Activated CD4-positive, alpha-beta T cell treated with anti-CD3 and anti-CD28 coated beads, Interleukin-2, amount 10 ng/mL, durations not matched to agents 24 days and 14 days (primary cell): ENCODE data around the gene VDR. TPM values are rescaled to one million over a fixed set of nuclear protein-coding genes. Genes with fewer than 3 reads are reported as not detected.
A peak's percentile ranks its signal among the peaks of the same experiment; 100 is the strongest.

Experiments
- DNase-seq: peaks from one replicate; pipeline ENCODE4 v3.0.0; 2022
- H3K27ac Mint-ChIP-seq: one replicate; pipeline ENCODE4 v1.8.0; 2022; ENCODE audit warnings: mild to moderate bottlenecking, mixed read lengths
- H3K27me3 Mint-ChIP-seq: one replicate; pipeline ENCODE4 v1.8.0; 2022; ENCODE audit warnings: mixed read lengths
- H3K36me3 Mint-ChIP-seq: one replicate; pipeline ENCODE4 v1.8.0; 2022; ENCODE audit warnings: low read depth, mild to moderate bottlenecking, mixed read lengths
- H3K4me1 Mint-ChIP-seq: one replicate; pipeline ENCODE4 v1.8.0; 2021; ENCODE audit warnings: mixed read lengths
- H3K4me3 Mint-ChIP-seq: one replicate; pipeline ENCODE4 v1.8.0; 2022; ENCODE audit warnings: mild to moderate bottlenecking, moderate library complexity, mixed read lengths
- H3K9me3 Mint-ChIP-seq: one replicate; pipeline ENCODE4 v1.8.0; 2021; ENCODE audit warnings: mixed read lengths
- intact Hi-C: fragments of 100-400 bp; cut with micrococcal nuclease; formaldehyde crosslinking; loops from one replicate; pipeline ENCODE4 v1.15.1; 2023
- total RNA-seq: library from RNA; stranded (reverse); gene quantifications from 2 replicates; pipeline ENCODE4 v1.2.3, GENCODE V29; 2022

Gene VDR
- total RNA-seq, 1 donor from 2014 or later, result 277 TPM

GRCh38 chr12:47882781-47883546 lies 21.8 kb downstream of the VDR start:
- peak; percentile 84 for DNase-seq
- intact Hi-C loops, result loop anchor here (10.0 kb wide), 1 partner anchor 1508 kb away; the partner anchor contains the start of gene SLC38A2
- H3K4me1 Mint-ChIP-seq, result peaks cover 81% of the 10 kb centered on the region
- peaks cover 4% of the 10 kb centered on the region for H3K9me3 Mint-ChIP-seq
- H3K36me3 Mint-ChIP-seq, result peaks cover 81% of the 10 kb centered on the region
- peak overlapping the region; percentile 95 for H3K4me3 Mint-ChIP-seq
- peak overlapping the region; percentile 99 for H3K27ac Mint-ChIP-seq
- no peaks in the 10 kb centered on the region for H3K27me3 Mint-ChIP-seq

GRCh38 chr12:47881826-47882427 lies 22.9 kb downstream of the VDR start:
- intact Hi-C loops, result loop anchor here (10.0 kb wide), 1 partner anchor 1507 kb away; the partner anchor contains the start of gene SLC38A2
- peak; percentile 60 for DNase-seq

GRCh38 chr12:47881051-47881450 lies 23.7 kb downstream of the VDR start:
- intact Hi-C loops, result loop anchor here (10.0 kb wide), 1 partner anchor 1506 kb away; the partner anchor contains the start of gene SLC38A2
- Mint-ChIP-seq H3K36me3 (peaks cover 82% of the 10 kb centered on the region), H3K9me3 (peaks cover 5% of the 10 kb centered on the region), H3K27me3 (no peaks in the 10 kb centered on the region), H3K4me3 (peak overlapping the region; percentile 95), H3K4me1 (peaks cover 77% of the 10 kb centered on the region), H3K27ac (peak overlapping the region; percentile 63)
- no peak for DNase-seq

More at GRCh38 chr12:47881826-47882427, 22.9 kb downstream of the VDR start:
- peak overlapping the region; percentile 95 for H3K4me3 Mint-ChIP-seq
- peaks cover 77% of the 10 kb centered on the region for H3K4me1 Mint-ChIP-seq
- no peaks in the 10 kb centered on the region for H3K27me3 Mint-ChIP-seq
- peaks cover 82% of the 10 kb centered on the region for H3K36me3 Mint-ChIP-seq
- peaks cover 5% of the 10 kb centered on the region for H3K9me3 Mint-ChIP-seq
- H3K27ac Mint-ChIP-seq, result peak overlapping the region; percentile 99

- H3K9me3 Mint-ChIP-seq, result peaks cover 5% of the 10 kb centered on the region
- H3K4me1 Mint-ChIP-seq, result peaks cover 70% of the 10 kb centered on the region
- DNase-seq, result no peak
- H3K27me3 Mint-ChIP-seq, result no peaks in the 10 kb centered on the region
- peaks cover 83% of the 10 kb centered on the region for H3K36me3 Mint-ChIP-seq
- H3K27ac Mint-ChIP-seq, result peak overlapping the region; percentile 84
- intact Hi-C loops, result no loop called here
- H3K4me3 Mint-ChIP-seq, result peak overlapping the region; percentile 73
Measured at GRCh38 chr12:47878918-47879481, 25.8 kb downstream of the VDR start.

GRCh38 chr12:47878293-47878917 lies 26.4 kb downstream of the VDR start:
- Mint-ChIP-seq H3K4me1 (peaks cover 69% of the 10 kb centered on the region), H3K4me3 (peak overlapping the region; percentile 46), H3K9me3 (peaks cover 5% of the 10 kb centered on the region), H3K27me3 (no peaks in the 10 kb centered on the region), H3K27ac (peak overlapping the region; percentile 78), H3K36me3 (peaks cover 85% of the 10 kb centered on the region)
- DNase-seq, result no peak
- intact Hi-C loops, result no loop called here

- no peaks in the 10 kb centered on the region for H3K27me3 Mint-ChIP-seq
- H3K9me3 Mint-ChIP-seq, result peaks cover 5% of the 10 kb centered on the region
- H3K36me3 Mint-ChIP-seq, result peaks cover 85% of the 10 kb centered on the region
Measured at GRCh38 chr12:47877081-47877480, 27.7 kb downstream of the VDR start.

GRCh38 chr12:47876440-47876960 lies 28.3 kb downstream of the VDR start:
- H3K27me3 Mint-ChIP-seq, result no peaks in the 10 kb centered on the region
- H3K4me1 Mint-ChIP-seq, result peaks cover 70% of the 10 kb centered on the region
- intact Hi-C loops, result no loop called here
- peaks cover 86% of the 10 kb centered on the region for H3K36me3 Mint-ChIP-seq
- peak overlapping the region; percentile 50 for H3K4me3 Mint-ChIP-seq
- H3K9me3 Mint-ChIP-seq, result peaks cover 5% of the 10 kb centered on the region
- DNase-seq, result no peak
- H3K27ac Mint-ChIP-seq, result peak overlapping the region; percentile 73

More at GRCh38 chr12:47877081-47877480, 27.7 kb downstream of the VDR start:
- H3K4me1 Mint-ChIP-seq, result peaks cover 69% of the 10 kb centered on the region
- intact Hi-C loops, result no loop called here
- DNase-seq, result no peak
- H3K27ac Mint-ChIP-seq, result peak overlapping the region; percentile 73
- H3K4me3 Mint-ChIP-seq, result peak overlapping the region; percentile 50

- peaks cover 5% of the 10 kb centered on the region for H3K9me3 Mint-ChIP-seq
- peak overlapping the region; percentile 61 for H3K27ac Mint-ChIP-seq
- peaks cover 87% of the 10 kb centered on the region for H3K36me3 Mint-ChIP-seq
- H3K27me3 Mint-ChIP-seq, result no peaks in the 10 kb centered on the region
- intact Hi-C loops, result no loop called here
- no peak overlapping the region for H3K4me3 Mint-ChIP-seq
- peaks cover 72% of the 10 kb centered on the region for H3K4me1 Mint-ChIP-seq
- no peak for DNase-seq
Measured at GRCh38 chr12:47875746-47876439, 28.9 kb downstream of the VDR start.

- H3K27me3 Mint-ChIP-seq, result no peaks in the 10 kb centered on the region
- peaks cover 5% of the 10 kb centered on the region for H3K9me3 Mint-ChIP-seq
- no peak for DNase-seq
- peak overlapping the region; percentile 47 for H3K27ac Mint-ChIP-seq
- intact Hi-C loops, result no loop called here
- H3K4me3 Mint-ChIP-seq, result no peak overlapping the region
- peaks cover 93% of the 10 kb centered on the region for H3K36me3 Mint-ChIP-seq
- H3K4me1 Mint-ChIP-seq, result peaks cover 77% of the 10 kb centered on the region
Measured at GRCh38 chr12:47874316-47874715, 30.5 kb downstream of the VDR start.

- no peaks in the 10 kb centered on the region for H3K27me3 Mint-ChIP-seq
- no peaks in the 10 kb centered on the region for H3K9me3 Mint-ChIP-seq
- peak overlapping the region; percentile 51 for H3K4me3 Mint-ChIP-seq
- peaks cover 77% of the 10 kb centered on the region for H3K4me1 Mint-ChIP-seq
- DNase-seq, result no peak
- peak overlapping the region; percentile 93 for H3K27ac Mint-ChIP-seq
- H3K36me3 Mint-ChIP-seq, result peaks cover 91% of the 10 kb centered on the region
- intact Hi-C loops, result no loop called here
Measured at GRCh38 chr12:47870175-47870781, 34.5 kb downstream of the VDR start.

GRCh38 chr12:47868552-47869031 lies 36.2 kb downstream of the VDR start:
- Mint-ChIP-seq H3K9me3 (no peaks in the 10 kb centered on the region), H3K27ac (peak overlapping the region; percentile 93), H3K4me1 (peaks cover 80% of the 10 kb centered on the region), H3K27me3 (no peaks in the 10 kb centered on the region), H3K36me3 (peaks cover 91% of the 10 kb centered on the region), H3K4me3 (peak overlapping the region; percentile 51)
- DNase-seq, result no peak
- intact Hi-C loops, result no loop called here

- H3K9me3 Mint-ChIP-seq, result no peaks in the 10 kb centered on the region
- H3K36me3 Mint-ChIP-seq, result peaks cover 90% of the 10 kb centered on the region
- H3K27me3 Mint-ChIP-seq, result no peaks in the 10 kb centered on the region
- no peak for DNase-seq
- intact Hi-C loops, result no loop called here
- H3K4me3 Mint-ChIP-seq, result peak overlapping the region; percentile 64
- H3K27ac Mint-ChIP-seq, result peak overlapping the region; percentile 93
- H3K4me1 Mint-ChIP-seq, result peaks cover 79% of the 10 kb centered on the region
Measured at GRCh38 chr12:47868041-47868440, 36.8 kb downstream of the VDR start.
